Measurements from ENCODE around the gene LRP1. TPM values are rescaled to one million over a fixed set of nuclear protein-coding genes. Genes with fewer than 3 reads are reported as not detected.

LRP1 gene
- total and polyA plus RNA-seq, 2 of the 13 experiments (the other 11 are each of a cell fraction or from before 2014, with no cell fraction given): 14.7 to 30.8 TPM

DNA sequence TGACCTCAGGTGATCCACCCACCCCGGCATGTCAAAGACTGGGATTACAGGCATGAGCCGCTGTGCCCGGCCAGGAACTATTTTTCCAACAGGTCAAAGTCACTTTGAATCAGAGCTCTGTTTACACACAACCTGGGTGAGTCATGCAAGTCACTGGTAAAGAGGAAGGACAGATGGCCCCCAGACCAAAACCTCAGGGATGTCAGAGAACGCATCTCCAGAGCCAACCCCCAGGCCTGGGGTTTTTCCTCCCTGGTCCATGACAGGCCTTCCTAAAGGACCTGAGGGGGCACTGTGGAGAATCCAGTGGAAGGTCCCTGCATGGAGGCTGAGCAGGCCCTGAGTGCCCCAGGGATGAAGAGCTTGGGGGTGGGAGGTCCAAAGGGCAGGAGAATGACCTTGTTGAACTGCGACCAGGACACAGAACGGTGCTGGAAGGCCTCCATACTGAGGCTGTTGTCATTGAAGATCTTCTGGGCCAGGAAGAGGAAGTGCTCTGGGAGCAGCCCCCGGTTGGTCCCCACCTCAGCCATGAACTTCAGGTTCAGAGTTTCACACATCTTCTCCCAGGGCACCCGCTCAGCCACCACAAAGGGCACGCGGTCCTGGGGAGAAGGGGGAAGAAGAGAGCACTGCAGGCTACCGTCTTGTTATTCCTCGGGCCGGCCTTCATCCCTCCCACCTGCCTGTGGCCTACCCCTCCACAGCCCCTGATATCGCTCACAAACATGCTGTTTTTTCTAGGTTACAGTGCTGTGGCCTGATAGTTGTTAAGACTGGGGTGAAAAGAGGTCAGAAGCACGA lies 26.2 kb upstream of the LRP1 start (continued):
- TF ChIP-seq, protein P1, sequence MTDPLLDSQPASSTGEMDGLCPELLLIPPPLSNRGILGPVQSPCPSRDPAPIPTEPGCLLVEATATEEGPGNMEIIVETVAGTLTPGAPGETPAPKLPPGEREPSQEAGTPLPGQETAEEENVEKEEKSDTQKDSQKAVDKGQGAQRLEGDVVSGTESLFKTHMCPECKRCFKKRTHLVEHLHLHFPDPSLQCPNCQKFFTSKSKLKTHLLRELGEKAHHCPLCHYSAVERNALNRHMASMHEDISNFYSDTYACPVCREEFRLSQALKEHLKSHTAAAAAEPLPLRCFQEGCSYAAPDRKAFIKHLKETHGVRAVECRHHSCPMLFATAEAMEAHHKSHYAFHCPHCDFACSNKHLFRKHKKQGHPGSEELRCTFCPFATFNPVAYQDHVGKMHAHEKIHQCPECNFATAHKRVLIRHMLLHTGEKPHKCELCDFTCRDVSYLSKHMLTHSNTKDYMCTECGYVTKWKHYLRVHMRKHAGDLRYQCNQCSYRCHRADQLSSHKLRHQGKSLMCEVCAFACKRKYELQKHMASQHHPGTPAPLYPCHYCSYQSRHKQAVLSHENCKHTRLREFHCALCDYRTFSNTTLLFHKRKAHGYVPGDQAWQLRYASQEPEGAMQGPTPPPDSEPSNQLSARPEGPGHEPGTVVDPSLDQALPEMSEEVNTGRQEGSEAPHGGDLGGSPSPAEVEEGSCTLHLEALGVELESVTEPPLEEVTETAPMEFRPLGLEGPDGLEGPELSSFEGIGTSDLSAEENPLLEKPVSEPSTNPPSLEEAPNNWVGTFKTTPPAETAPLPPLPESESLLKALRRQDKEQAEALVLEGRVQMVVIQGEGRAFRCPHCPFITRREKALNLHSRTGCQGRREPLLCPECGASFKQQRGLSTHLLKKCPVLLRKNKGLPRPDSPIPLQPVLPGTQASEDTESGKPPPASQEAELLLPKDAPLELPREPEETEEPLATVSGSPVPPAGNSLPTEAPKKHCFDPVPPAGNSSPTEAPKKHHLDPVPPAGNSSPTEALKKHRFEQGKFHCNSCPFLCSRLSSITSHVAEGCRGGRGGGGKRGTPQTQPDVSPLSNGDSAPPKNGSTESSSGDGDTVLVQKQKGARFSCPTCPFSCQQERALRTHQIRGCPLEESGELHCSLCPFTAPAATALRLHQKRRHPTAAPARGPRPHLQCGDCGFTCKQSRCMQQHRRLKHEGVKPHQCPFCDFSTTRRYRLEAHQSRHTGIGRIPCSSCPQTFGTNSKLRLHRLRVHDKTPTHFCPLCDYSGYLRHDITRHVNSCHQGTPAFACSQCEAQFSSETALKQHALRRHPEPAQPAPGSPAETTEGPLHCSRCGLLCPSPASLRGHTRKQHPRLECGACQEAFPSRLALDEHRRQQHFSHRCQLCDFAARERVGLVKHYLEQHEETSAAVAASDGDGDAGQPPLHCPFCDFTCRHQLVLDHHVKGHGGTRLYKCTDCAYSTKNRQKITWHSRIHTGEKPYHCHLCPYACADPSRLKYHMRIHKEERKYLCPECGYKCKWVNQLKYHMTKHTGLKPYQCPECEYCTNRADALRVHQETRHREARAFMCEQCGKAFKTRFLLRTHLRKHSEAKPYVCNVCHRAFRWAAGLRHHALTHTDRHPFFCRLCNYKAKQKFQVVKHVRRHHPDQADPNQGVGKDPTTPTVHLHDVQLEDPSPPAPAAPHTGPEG (CRISPR knock-in tag; IDR thresholded peaks at IDR 0.05): no peak
- TF ChIP-seq KAT7 (CRISPR knock-in tag; IDR thresholded peaks at IDR 0.05; ENCODE audit: borderline replicate concordance) (0 out of 2 replicates have a peak, but pooled peaks have one; percentile 41), HNRNPL (IDR thresholded peaks at IDR 0.05; ENCODE audit: low read depth, low read length) (no peak), RBFOX2 (IDR thresholded peaks at IDR 0.05; ENCODE audit: low read depth, low read length) (peak; percentile 55), FOXJ3 (CRISPR knock-in tag; IDR thresholded peaks at IDR 0.05; ENCODE audit: borderline replicate concordance) (peak; percentile 75; the same call in 1 of the 2 replicates), ZNF790 (CRISPR knock-in tag; IDR thresholded peaks at IDR 0.05; ENCODE audit: borderline replicate concordance) (no peak; the same call in 1 of the 2 replicates), ZSCAN21 (CRISPR knock-in tag; IDR thresholded peaks at IDR 0.05; ENCODE audit: borderline replicate concordance) (0 out of 2 replicates have a peak, but pooled peaks have one; percentile 50), ZNF207 (IDR thresholded peaks at IDR 0.05; ENCODE audit: borderline replicate concordance) (no peak), SIN3A (IDR thresholded peaks at IDR 0.05; ENCODE audit: borderline replicate concordance, low read depth, low read length) (peak; percentile 31; the same call in 1 of the 2 replicates), SSRP1 (CRISPR knock-in tag; IDR thresholded peaks at IDR 0.05) (0 out of 2 replicates have a peak, but pooled peaks have one; percentile 48), ZNF549 (CRISPR knock-in tag; IDR thresholded peaks at IDR 0.05) (no peak), SNRNP70 (IDR thresholded peaks at IDR 0.05; ENCODE audit: low read depth, low read length) (no peak), TEAD3 (CRISPR knock-in tag; optimal IDR thresholded peaks at IDR 0.05; ENCODE audit: borderline replicate concordance) (peak; percentile 65)
- TF ChIP-seq, protein P2, sequence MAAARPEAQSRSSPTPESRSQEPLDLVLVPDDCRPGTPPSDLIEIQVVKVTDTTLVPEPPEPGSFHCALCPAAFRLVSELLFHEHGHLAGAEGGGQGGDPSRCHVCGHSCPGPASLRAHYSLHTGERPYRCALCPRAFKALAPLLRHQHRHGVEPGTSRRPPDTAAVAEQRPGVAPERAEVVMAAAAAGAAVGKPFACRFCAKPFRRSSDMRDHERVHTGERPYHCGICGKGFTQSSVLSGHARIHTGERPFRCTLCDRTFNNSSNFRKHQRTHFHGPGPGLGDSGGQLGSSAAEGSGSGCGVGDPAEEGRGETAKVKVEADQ (CRISPR knock-in tag; IDR thresholded peaks at IDR 0.05; ENCODE audit: borderline replicate concordance): peak; percentile 74; the same call in 1 of the 2 replicates
- TF ChIP-seq, protein P3, sequence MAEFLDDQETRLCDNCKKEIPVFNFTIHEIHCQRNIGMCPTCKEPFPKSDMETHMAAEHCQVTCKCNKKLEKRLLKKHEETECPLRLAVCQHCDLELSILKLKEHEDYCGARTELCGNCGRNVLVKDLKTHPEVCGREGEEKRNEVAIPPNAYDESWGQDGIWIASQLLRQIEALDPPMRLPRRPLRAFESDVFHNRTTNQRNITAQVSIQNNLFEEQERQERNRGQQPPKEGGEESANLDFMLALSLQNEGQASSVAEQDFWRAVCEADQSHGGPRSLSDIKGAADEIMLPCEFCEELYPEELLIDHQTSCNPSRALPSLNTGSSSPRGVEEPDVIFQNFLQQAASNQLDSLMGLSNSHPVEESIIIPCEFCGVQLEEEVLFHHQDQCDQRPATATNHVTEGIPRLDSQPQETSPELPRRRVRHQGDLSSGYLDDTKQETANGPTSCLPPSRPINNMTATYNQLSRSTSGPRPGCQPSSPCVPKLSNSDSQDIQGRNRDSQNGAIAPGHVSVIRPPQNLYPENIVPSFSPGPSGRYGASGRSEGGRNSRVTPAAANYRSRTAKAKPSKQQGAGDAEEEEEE (CRISPR knock-in tag; IDR thresholded peaks at IDR 0.05; ENCODE audit: borderline replicate concordance): no peak
- TF ChIP-seq, protein P4, sequence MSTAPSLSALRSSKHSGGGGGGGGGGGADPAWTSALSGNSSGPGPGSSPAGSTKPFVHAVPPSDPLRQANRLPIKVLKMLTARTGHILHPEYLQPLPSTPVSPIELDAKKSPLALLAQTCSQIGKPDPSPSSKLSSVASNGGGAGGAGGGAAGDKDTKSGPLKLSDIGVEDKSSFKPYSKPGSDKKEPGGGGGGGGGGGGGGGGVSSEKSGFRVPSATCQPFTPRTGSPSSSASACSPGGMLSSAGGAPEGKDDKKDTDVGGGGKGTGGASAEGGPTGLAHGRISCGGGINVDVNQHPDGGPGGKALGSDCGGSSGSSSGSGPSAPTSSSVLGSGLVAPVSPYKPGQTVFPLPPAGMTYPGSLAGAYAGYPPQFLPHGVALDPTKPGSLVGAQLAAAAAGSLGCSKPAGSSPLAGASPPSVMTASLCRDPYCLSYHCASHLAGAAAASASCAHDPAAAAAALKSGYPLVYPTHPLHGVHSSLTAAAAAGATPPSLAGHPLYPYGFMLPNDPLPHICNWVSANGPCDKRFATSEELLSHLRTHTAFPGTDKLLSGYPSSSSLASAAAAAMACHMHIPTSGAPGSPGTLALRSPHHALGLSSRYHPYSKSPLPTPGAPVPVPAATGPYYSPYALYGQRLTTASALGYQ (CRISPR knock-in tag; IDR thresholded peaks at IDR 0.05): 0 out of 2 replicates have a peak, but pooled peaks have one; percentile 38

Data from HepG2 (cell line).